Activated CD4-positive, alpha-beta T cell treated with anti-CD3 and anti-CD28 coated beads, Interleukin-2, amount 10 ng/mL, durations not matched to agents 24 days and 14 days (primary cell): ENCODE results near the gene CD86. TPM values are rescaled to one million over a fixed set of nuclear protein-coding genes. Genes with fewer than 3 reads are reported as not detected.
A peak's percentile ranks its signal among the peaks of the same experiment; 100 is the strongest.

Experiments used
- DNase-seq: peaks from one replicate; pipeline ENCODE4 v3.0.0; 2022
- H3K27ac Mint-ChIP-seq: one replicate; pipeline ENCODE4 v1.8.0; 2022; ENCODE audit warnings: mild to moderate bottlenecking, mixed read lengths
- H3K27me3 Mint-ChIP-seq: one replicate; pipeline ENCODE4 v1.8.0; 2022; ENCODE audit warnings: mixed read lengths
- H3K36me3 Mint-ChIP-seq: one replicate; pipeline ENCODE4 v1.8.0; 2022; ENCODE audit warnings: low read depth, mild to moderate bottlenecking, mixed read lengths
- H3K4me1 Mint-ChIP-seq: one replicate; pipeline ENCODE4 v1.8.0; 2021; ENCODE audit warnings: mixed read lengths
- H3K4me3 Mint-ChIP-seq: one replicate; pipeline ENCODE4 v1.8.0; 2022; ENCODE audit warnings: mild to moderate bottlenecking, moderate library complexity, mixed read lengths
- H3K9me3 Mint-ChIP-seq: one replicate; pipeline ENCODE4 v1.8.0; 2021; ENCODE audit warnings: mixed read lengths
- intact Hi-C: fragments of 100-400 bp; cut with micrococcal nuclease; formaldehyde crosslinking; loops from one replicate; pipeline ENCODE4 v1.15.1; 2023
- total RNA-seq: library from RNA; stranded (reverse); gene quantifications from 2 replicates; pipeline ENCODE4 v1.2.3, GENCODE V29; 2022

CD86 gene
- total RNA-seq, 1 donor from 2014 or later, result 1.4 TPM

- peak overlapping the region; percentile 27 for H3K4me3 Mint-ChIP-seq
- H3K36me3 Mint-ChIP-seq, result no peaks in the 10 kb centered on the region
- H3K27me3 Mint-ChIP-seq, result no peaks in the 10 kb centered on the region
- peak overlapping the region; percentile 77 for H3K27ac Mint-ChIP-seq
- intact Hi-C loops, result loop anchor here (1.0 to 10.0 kb wide), 4 partner anchors 15 to 545 kb away; partner anchors contain the start of gene HCLS1
- no peaks in the 10 kb centered on the region for H3K9me3 Mint-ChIP-seq
- H3K4me1 Mint-ChIP-seq, result peaks cover 28% of the 10 kb centered on the region
- DNase-seq, result no peak
These were observed 36.6 kb downstream of the CD86 start for GRCh38 chr3:122091602-122092295.

- Mint-ChIP-seq H3K4me1 (peaks cover 28% of the 10 kb centered on the region), H3K27ac (peak overlapping the region; percentile 77), H3K36me3 (no peaks in the 10 kb centered on the region), H3K4me3 (peak overlapping the region; percentile 27), H3K9me3 (no peaks in the 10 kb centered on the region), H3K27me3 (no peaks in the 10 kb centered on the region)
- intact Hi-C loops, result loop anchor here (1.0 to 10.0 kb wide), 4 partner anchors 16 to 546 kb away; partner anchors contain the start of gene HCLS1
- DNase-seq, result peak; percentile 85
These were observed 37.5 kb downstream of the CD86 start for GRCh38 chr3:122092460-122093165.

GRCh38 chr3:122094125-122094524 lies 39.0 kb downstream of the CD86 start:
- H3K9me3 Mint-ChIP-seq, result no peaks in the 10 kb centered on the region
- peak overlapping the region; percentile 33 for H3K4me3 Mint-ChIP-seq
- intact Hi-C loops, result loop anchor here (1.0 to 10.0 kb wide), 3 partner anchors 97 to 429 kb away; partner anchors contain the start of gene HCLS1
- H3K36me3 Mint-ChIP-seq, result no peaks in the 10 kb centered on the region
- no peaks in the 10 kb centered on the region for H3K27me3 Mint-ChIP-seq
- H3K4me1 Mint-ChIP-seq, result peaks cover 28% of the 10 kb centered on the region
- peak overlapping the region; percentile 86 for H3K27ac Mint-ChIP-seq
- peak; percentile 57 for DNase-seq

DNA sequence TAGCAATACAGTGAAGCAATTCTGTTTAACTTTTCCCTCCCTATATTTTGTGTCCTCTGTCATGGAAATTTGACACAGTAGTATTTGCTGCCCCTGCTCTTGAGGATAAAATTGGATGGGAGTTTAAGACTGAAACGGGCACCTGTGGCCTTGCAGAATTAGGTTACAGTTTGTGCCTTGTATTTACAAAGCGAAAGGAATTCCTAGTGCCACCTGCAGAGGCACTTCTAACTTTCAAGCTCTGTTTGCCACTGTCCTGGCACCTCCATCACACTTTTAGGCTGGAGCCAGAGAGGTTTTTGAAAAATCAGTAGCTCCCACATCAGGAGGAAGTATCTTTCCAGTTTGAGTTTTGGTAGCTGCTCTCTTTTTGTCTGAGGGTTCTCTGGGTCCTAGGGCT lies 39.5 kb downstream of the CD86 start:
- Mint-ChIP-seq H3K4me3 (peak overlapping the region; percentile 33), H3K36me3 (no peaks in the 10 kb centered on the region), H3K9me3 (no peaks in the 10 kb centered on the region), H3K27ac (peak overlapping the region; percentile 8), H3K27me3 (no peaks in the 10 kb centered on the region), H3K4me1 (peaks cover 28% of the 10 kb centered on the region)
- peak; percentile 56 for DNase-seq
- intact Hi-C loops, result loop anchor here (1.0 to 10.0 kb wide), 3 partner anchors 97 to 430 kb away; partner anchors contain the start of gene HCLS1

DNA sequence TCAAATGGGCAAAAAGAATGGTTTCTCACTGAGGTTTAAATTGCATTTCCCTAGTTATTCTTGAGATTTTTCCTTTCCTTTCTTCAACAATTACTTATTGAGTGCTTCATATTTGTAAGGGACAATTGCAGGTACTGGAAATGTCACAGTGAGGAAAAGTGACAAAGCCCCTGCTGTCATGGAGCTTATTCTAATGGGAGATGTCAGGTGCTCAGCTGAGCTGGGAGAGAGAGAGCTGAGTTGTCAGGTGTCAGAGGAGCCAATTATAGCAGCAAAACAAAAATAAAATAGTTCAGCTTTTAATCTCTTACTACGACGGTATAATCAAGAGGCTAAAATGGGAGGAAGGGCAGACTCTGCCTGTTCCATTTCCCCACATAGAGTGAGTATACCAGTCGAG lies 42.0 kb downstream of the CD86 start:
- H3K27me3 Mint-ChIP-seq, result no peaks in the 10 kb centered on the region
- no peaks in the 10 kb centered on the region for H3K36me3 Mint-ChIP-seq
- intact Hi-C loops, result loop anchor here (10.0 kb wide), 1 partner anchor 432 kb away; the partner anchor contains the start of gene HCLS1
- H3K27ac Mint-ChIP-seq, result no peak overlapping the region
- DNase-seq, result peak; percentile 43
- H3K9me3 Mint-ChIP-seq, result no peaks in the 10 kb centered on the region
- no peak overlapping the region for H3K4me3 Mint-ChIP-seq
- peaks cover 32% of the 10 kb centered on the region for H3K4me1 Mint-ChIP-seq

GRCh38 chr3:122098611-122099010 lies 43.4 kb downstream of the CD86 start:
- Mint-ChIP-seq H3K36me3 (no peaks in the 10 kb centered on the region), H3K27ac (no peak overlapping the region), H3K4me3 (no peak overlapping the region), H3K4me1 (peaks cover 33% of the 10 kb centered on the region), H3K27me3 (no peaks in the 10 kb centered on the region), H3K9me3 (no peaks in the 10 kb centered on the region)
- intact Hi-C loops, result loop anchor here (10.0 kb wide), 1 partner anchor 434 kb away; the partner anchor contains the start of gene HCLS1
- DNase-seq, result peak; percentile 52

DNA sequence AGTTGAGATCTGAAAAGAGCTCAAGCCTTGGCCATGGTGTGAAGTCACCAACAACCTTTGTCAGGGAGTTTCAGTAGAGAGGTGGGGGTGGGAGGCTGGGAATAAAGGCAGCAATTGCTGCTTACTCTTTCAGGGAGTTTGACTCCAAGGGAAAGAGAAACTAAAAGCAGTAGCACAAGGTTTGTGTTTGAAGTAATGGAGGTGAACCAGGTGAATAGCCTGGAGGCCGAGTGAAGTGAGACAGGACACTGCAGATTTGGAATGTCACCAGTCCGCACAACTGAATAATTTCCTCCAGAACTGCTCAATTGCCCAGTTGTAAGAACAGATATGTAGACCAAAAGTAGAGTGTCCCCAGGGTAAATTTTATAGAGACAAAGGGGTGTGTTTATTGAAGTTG lies 44.1 kb downstream of the CD86 start:
- intact Hi-C loops, result loop anchor here (10.0 kb wide), 1 partner anchor 434 kb away; the partner anchor contains the start of gene HCLS1
- Mint-ChIP-seq H3K9me3 (no peaks in the 10 kb centered on the region), H3K4me3 (no peak overlapping the region), H3K27ac (no peak overlapping the region), H3K27me3 (no peaks in the 10 kb centered on the region), H3K4me1 (peaks cover 33% of the 10 kb centered on the region), H3K36me3 (no peaks in the 10 kb centered on the region)
- no peak for DNase-seq

DNA sequence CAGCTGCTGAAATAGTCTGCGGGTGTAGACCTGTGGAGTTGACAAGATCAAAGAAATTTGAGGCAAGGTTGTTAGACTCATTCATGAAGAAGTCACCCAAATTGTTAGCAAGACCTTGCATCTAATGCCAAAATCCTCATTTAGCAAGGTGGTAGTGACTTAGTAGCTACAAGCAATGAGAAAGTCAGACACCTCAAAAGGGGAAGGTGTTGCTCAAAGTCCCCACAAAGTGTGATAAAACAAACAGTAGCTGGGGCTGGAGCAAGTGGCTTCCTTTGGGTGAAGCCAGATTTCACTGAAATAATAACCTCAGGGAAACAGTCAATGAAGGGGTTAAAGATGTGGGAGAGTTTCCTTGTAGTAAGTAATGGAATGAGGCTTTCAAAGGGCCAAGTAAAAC lies 44.9 kb downstream of the CD86 start:
- H3K4me3 Mint-ChIP-seq, result no peak overlapping the region
- H3K9me3 Mint-ChIP-seq, result no peaks in the 10 kb centered on the region
- intact Hi-C loops, result loop anchor here (2.0 to 5.0 kb wide), 7 partner anchors 88 to 579 kb away; partner anchors contain the start of genes EAF2, GOLGB1 and IQCB1

DNA sequence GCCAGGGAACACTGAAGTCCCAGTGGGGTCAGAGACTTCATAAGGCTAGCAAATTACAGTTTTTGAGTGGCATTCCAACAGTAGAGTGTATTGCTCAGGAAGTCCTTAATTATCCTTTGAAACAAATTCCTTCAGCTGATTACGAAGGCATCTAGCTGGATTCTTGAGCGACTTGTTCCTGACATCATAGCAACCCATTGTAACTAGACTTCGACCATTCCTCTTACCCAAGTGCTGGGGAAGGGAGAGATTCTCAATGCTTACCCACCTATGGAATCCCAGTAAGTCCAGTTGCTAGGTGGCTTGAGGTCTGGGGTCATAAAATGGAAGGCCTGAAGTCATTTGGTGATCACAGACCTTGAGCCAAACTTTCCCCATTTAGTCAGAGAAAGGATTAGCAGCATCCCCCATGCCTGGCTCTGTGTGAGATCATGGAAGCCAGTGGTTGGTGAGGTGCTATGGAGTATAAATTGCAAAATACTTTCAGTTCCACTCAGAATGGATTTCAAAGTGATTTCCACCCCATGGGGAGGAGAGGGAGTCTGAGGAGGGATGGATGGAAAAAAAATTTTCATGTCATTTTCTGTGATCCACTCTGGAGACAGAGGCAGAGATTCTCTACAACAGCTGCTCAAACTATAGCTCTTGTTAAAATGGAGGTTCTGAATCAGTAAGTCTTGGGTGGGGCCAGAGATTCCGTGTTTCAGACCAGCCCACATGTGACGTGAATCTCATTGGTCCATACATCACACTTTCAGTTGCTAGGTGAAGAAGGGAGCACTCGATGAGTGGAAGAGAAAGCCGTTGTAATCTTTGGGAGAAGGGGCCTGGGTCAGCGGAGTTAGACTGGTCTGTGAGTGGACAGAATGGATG lies 45.7 kb downstream of the CD86 start:
- intact Hi-C loops, result loop anchor here (1.0 to 5.0 kb wide), 10 partner anchors 89 to 578 kb away; partner anchors contain the start of genes EAF2, FAM162A, GOLGB1 and IQCB1
- Mint-ChIP-seq H3K27ac (peak overlapping the region; percentile 87), H3K4me1 (peaks cover 37% of the 10 kb centered on the region)

More for the DNA sequence above, 44.9 kb downstream of the CD86 start:
- Mint-ChIP-seq H3K27me3 (no peaks in the 10 kb centered on the region), H3K36me3 (no peaks in the 10 kb centered on the region), H3K4me1 (peaks cover 37% of the 10 kb centered on the region), H3K27ac (no peak overlapping the region)
- DNase-seq, result peak; percentile 49

DNA sequence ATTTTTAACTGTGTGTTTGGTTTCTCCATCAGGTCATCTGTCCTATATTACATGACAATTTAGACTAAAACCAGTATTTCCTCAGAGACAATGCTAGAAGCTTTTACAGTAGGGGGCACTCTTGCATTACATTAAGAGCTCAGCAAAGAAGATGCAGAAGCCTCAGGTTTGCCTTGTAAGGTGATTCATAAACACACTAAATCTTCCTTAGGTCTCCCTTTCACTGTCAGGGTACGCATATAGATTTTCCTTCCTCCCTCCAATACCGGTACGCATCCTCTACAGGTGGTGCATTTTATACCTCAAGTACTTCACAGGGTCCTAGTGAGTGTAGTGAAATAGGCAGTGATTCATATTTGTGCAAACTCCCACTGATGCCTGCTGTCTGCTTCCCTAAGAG lies 46.5 kb downstream of the CD86 start:
- Mint-ChIP-seq H3K4me3 (peak overlapping the region; percentile 71), H3K27ac (peak overlapping the region; percentile 80), H3K4me1 (peaks cover 37% of the 10 kb centered on the region), H3K36me3 (no peaks in the 10 kb centered on the region), H3K9me3 (no peaks in the 10 kb centered on the region), H3K27me3 (peaks cover 1% of the 10 kb centered on the region)
- intact Hi-C loops, result loop anchor here (1.0 to 5.0 kb wide), 12 partner anchors 21 to 577 kb away; partner anchors contain the start of genes EAF2, FAM162A, GOLGB1 and IQCB1
- peak; percentile 85 for DNase-seq

More for the DNA sequence above, 45.7 kb downstream of the CD86 start:
- DNase-seq, result peak; percentile 83
- Mint-ChIP-seq H3K27me3 (peaks cover under 1% of the 10 kb centered on the region), H3K4me3 (peak overlapping the region; percentile 71), H3K9me3 (no peaks in the 10 kb centered on the region), H3K36me3 (no peaks in the 10 kb centered on the region)

DNA sequence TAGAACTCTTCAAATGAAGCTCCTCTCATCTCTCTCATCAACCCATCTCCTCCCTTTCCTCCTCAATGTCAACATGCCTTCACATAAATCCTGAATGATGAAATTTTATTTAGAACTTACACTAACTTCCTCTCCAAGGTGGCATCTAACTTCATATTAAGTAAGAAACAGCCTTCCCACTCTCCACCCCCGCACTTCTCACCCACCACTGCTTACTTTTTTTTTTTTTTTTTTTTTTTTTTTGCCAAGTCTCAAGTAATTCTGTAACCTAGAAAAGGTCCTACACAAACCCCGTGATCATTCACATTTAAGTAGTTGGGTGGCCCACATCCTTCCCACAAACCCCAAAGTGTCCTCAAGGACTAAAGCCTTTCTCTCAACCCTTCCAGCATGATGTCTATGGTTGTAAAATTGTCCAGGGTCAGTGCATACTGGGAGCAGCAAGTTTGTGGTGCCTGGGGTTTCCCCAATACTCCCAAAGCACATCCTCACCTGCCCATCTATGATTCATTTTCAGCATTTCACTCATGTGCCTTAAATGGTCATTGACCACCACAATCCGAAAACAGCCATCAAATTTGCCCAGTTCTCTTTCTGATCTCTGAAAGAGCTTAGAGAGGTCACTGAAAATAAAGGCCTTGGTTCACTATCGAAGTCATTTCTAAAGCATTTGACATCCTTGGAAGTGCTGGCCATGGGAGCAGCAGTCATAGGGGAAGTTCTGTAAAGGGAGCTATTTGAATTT lies 47.2 kb downstream of the CD86 start:
- no peaks in the 10 kb centered on the region for H3K9me3 Mint-ChIP-seq
- intact Hi-C loops, result loop anchor here (1.0 to 5.0 kb wide), 7 partner anchors 20 to 380 kb away; partner anchors contain the start of genes EAF2, GOLGB1 and IQCB1
- peak; percentile 65 for DNase-seq
- H3K36me3 Mint-ChIP-seq, result no peaks in the 10 kb centered on the region
- H3K27ac Mint-ChIP-seq, result peak overlapping the region; percentile 80
- H3K4me3 Mint-ChIP-seq, result peak overlapping the region; percentile 71
- H3K4me1 Mint-ChIP-seq, result peaks cover 37% of the 10 kb centered on the region
- H3K27me3 Mint-ChIP-seq, result peaks cover 4% of the 10 kb centered on the region

DNA sequence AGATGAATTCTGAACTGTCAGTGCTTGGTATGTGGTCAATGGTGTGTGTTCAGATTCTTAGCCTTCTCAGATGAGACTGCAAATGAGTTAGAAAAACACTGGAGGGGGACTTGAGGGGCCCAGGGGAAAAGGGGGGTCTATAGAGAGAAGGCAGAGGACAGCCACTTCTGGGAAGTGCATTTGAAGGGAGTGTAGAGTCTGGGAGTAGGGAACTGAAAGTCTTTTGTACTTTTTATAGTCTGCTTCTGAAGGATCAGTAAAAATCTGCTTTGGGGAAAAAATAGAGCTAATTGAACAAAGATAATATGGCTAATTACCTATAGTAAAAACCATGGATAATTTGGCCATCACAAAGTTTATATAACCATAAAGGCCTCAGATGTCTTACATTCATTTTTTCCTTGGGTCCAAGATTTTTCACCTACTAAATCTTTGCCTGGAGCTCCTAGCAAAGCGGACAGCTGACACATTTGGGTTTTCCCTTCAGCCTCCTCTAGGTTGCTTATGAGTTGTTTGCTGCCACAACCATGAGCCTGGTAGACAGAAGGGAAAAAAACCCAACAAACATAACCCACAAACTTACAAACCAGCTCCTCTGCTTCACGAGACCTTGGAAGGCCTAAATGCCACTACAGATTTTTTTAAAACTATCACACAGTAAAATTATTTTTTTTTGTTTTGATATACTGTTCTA lies 48.8 kb downstream of the CD86 start:
- H3K27me3 Mint-ChIP-seq, result peaks cover 4% of the 10 kb centered on the region
- peak; percentile 58 for DNase-seq
- H3K36me3 Mint-ChIP-seq, result no peaks in the 10 kb centered on the region
- peak overlapping the region; percentile 72 for H3K27ac Mint-ChIP-seq
- H3K4me3 Mint-ChIP-seq, result no peak overlapping the region
- H3K4me1 Mint-ChIP-seq, result peaks cover 37% of the 10 kb centered on the region
- intact Hi-C loops, result loop anchor here (1.0 to 5.0 kb wide), 7 partner anchors 19 to 378 kb away; partner anchors contain the start of genes EAF2, GOLGB1 and IQCB1
- H3K9me3 Mint-ChIP-seq, result no peaks in the 10 kb centered on the region
